ENCODE results near the gene MARS1.

- no peak for TF ChIP-seq POLR2A (IDR thresholded peaks at IDR 0.05; ENCODE audit: low read depth)
- no peak for TF ChIP-seq CTCF (IDR thresholded peaks at IDR 0.05)
- TF ChIP-seq POLR2AphosphoS5 (IDR thresholded peaks at IDR 0.05): no peak
- TF ChIP-seq EP300 (IDR thresholded peaks at IDR 0.05): no peak
These were observed 11.5 kb upstream of the MARS1 start for GRCh38 chr12:57476162-57476992.

Measured in esophagus muscularis mucosa (tissue), 4 donors.